ENCODE data around the gene RPL9.

RPL9 gene

GRCh38 chr4:39490322-39490721 lies 31.6 kb upstream of the RPL9 start:
- Histone ChIP-seq H3K9me3 (ENCODE audit: control insufficient read depth, low read length) (no peaks in the 10 kb centered on the region), H2AFZ (peak overlapping the region; percentile 33), H3K4me3 (ENCODE audit: low read depth, low read length) (no peak overlapping the region), H3K36me3 (ENCODE audit: control insufficient read depth, insufficient read depth, low read length) (no peaks in the 10 kb centered on the region), H3K9ac (no peak overlapping the region), H3K4me1 (no peaks in the 10 kb centered on the region), H3K27ac (no peak overlapping the region), H3K79me2 (no peaks in the 10 kb centered on the region), H3K4me2 (ENCODE audit: low read length) (no peak overlapping the region), H3K27me3 (ENCODE audit: control insufficient read depth, insufficient read depth, low read length) (no peaks in the 10 kb centered on the region)
- TF ChIP-seq CTCF (IDR thresholded peaks at IDR 0.05), result no peak

GRCh38 chr4:39486221-39486804 lies 27.6 kb upstream of the RPL9 start:
- no peak overlapping the region for H3K9ac ChIP-seq
- no peaks in the 10 kb centered on the region for H3K36me3 ChIP-seq (ENCODE audit: control insufficient read depth, insufficient read depth, low read length)
- H3K4me3 ChIP-seq (ENCODE audit: low read depth, low read length), result no peak overlapping the region
- no peaks in the 10 kb centered on the region for H3K9me3 ChIP-seq (ENCODE audit: control insufficient read depth, low read length)
- no peak overlapping the region for H3K4me2 ChIP-seq (ENCODE audit: low read length)
- no peaks in the 10 kb centered on the region for H3K4me1 ChIP-seq
- H3K79me2 ChIP-seq, result no peaks in the 10 kb centered on the region
- no peak overlapping the region for H2AFZ ChIP-seq
- no peaks in the 10 kb centered on the region for H3K27me3 ChIP-seq (ENCODE audit: control insufficient read depth, insufficient read depth, low read length)
- H3K27ac ChIP-seq, result no peak overlapping the region
- TF ChIP-seq CTCF (IDR thresholded peaks at IDR 0.05), result no peak

GRCh38 chr4:39484582-39485272 lies 26.0 kb upstream of the RPL9 start:
- Histone ChIP-seq H3K27me3 (ENCODE audit: control insufficient read depth, insufficient read depth, low read length) (no peaks in the 10 kb centered on the region), H3K36me3 (ENCODE audit: control insufficient read depth, insufficient read depth, low read length) (no peaks in the 10 kb centered on the region), H3K4me3 (ENCODE audit: low read depth, low read length) (no peak overlapping the region), H2AFZ (no peak overlapping the region), H3K9ac (no peak overlapping the region), H3K27ac (no peak overlapping the region), H3K9me3 (ENCODE audit: control insufficient read depth, low read length) (no peaks in the 10 kb centered on the region), H3K4me2 (ENCODE audit: low read length) (no peak overlapping the region), H3K4me1 (no peaks in the 10 kb centered on the region), H3K79me2 (no peaks in the 10 kb centered on the region)
- no peak for TF ChIP-seq CTCF (IDR thresholded peaks at IDR 0.05)

GRCh38 chr4:39480902-39481695 lies 22.4 kb upstream of the RPL9 start:
- Histone ChIP-seq H3K4me2 (ENCODE audit: low read length) (no peak overlapping the region), H3K9ac (no peak overlapping the region), H3K36me3 (ENCODE audit: control insufficient read depth, insufficient read depth, low read length) (no peaks in the 10 kb centered on the region), H2AFZ (no peak overlapping the region), H3K27ac (no peak overlapping the region), H3K9me3 (ENCODE audit: control insufficient read depth, low read length) (no peaks in the 10 kb centered on the region), H3K4me1 (no peaks in the 10 kb centered on the region), H3K4me3 (ENCODE audit: low read depth, low read length) (no peak overlapping the region), H3K27me3 (ENCODE audit: control insufficient read depth, insufficient read depth, low read length) (no peaks in the 10 kb centered on the region), H3K79me2 (no peaks in the 10 kb centered on the region)
- TF ChIP-seq CTCF (IDR thresholded peaks at IDR 0.05), result no peak

Data from parathyroid adenoma (tissue), 2 donors.